Mucosa of rectum (tissue), 2 donors: ENCODE results near the gene CCSER2.

Source experiments
- H3K27ac ChIP-seq, 2 donors: one replicate each; pipeline ENCODE4 v1.7.0; 2013; ENCODE audit warnings: inconsistent platforms in 2 of 2, low read depth in 2 of 2, low read length in 2 of 2
- H3K27me3 ChIP-seq, 2 donors: one replicate each; pipeline ENCODE4 v1.7.0; 2013; ENCODE audit warnings: low read length in 2 of 2; ENCODE audit not compliant: control insufficient read depth in 2 of 2, insufficient read depth in 2 of 2
- H3K36me3 ChIP-seq, 2 donors: one replicate each; pipeline ENCODE4 v1.7.0; 2013; ENCODE audit warnings: low read length in 2 of 2; ENCODE audit not compliant: control insufficient read depth in 2 of 2, insufficient read depth in 2 of 2
- H3K4me1 ChIP-seq, 2 donors: one replicate each; pipeline ENCODE4 v1.7.0; 2013; ENCODE audit warnings: low read length in 2 of 2, mild to moderate bottlenecking in 1 of 2; ENCODE audit not compliant: control insufficient read depth in 2 of 2, insufficient read depth in 2 of 2
- H3K4me3 ChIP-seq, 2 donors: one replicate each; pipeline ENCODE4 v1.7.0; 2013; ENCODE audit warnings: low read length in 2 of 2
- H3K9ac ChIP-seq, 2 donors: one replicate each; pipeline ENCODE4 v1.7.0; 2013; ENCODE audit warnings: low read length in 2 of 2, low read depth in 1 of 2, mild to moderate bottlenecking in 1 of 2
- H3K9me3 ChIP-seq, 2 donors: one replicate each; pipeline ENCODE4 v1.7.0; 2013; ENCODE audit warnings: low read length in 2 of 2; ENCODE audit not compliant: control insufficient read depth in 2 of 2
- donor health status: healthy.
- donor health status: Normal muscosa, but diverticular disease.

Gene CCSER2

DNA sequence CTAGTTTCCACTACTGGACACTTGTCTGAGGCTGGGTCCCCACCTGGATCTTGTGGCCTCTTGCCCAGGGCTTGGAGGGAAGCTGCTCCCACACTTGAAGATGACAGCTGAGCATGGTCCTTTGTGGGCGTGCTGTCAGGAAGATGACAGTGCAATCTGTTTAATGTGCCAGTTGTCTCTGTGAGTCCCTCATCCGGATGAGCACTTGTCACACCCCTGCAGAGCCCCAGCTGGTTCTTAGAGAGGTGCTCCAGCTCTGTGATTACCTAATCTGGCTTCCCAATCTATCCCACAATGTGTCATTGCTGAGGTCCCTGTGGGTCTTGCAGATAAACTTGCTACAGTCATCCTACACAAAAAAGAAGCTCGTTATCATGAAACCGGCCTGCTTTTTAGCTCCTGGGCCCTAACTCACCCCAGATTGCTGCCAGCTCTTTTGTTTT is 34.8 kb upstream of the CCSER2 start:
- Histone ChIP-seq H3K4me1 (no peaks in the 10 kb centered on the region), H3K9me3 (no peaks in the 10 kb centered on the region), H3K36me3 (no peaks in the 10 kb centered on the region), H3K27ac (no peak overlapping the region), H3K9ac (no peak overlapping the region), H3K4me3 (no peak overlapping the region), H3K27me3 (no peaks in the 10 kb centered on the region)

GRCh38 chr10:84294766-84295447 is 33.5 kb upstream of the CCSER2 start:
- Histone ChIP-seq H3K4me1 (no peaks in the 10 kb centered on the region), H3K27ac (no peak overlapping the region), H3K27me3 (no peaks in the 10 kb centered on the region), H3K36me3 (no peaks in the 10 kb centered on the region), H3K4me3 (no peak overlapping the region), H3K9me3 (no peaks in the 10 kb centered on the region), H3K9ac (no peak overlapping the region)

GRCh38 chr10:84296091-84296981 is 32.1 kb upstream of the CCSER2 start:
- Histone ChIP-seq H3K9me3 (no peaks in the 10 kb centered on the region), H3K27me3 (no peaks in the 10 kb centered on the region), H3K4me3 (no peak overlapping the region), H3K4me1 (no peaks in the 10 kb centered on the region), H3K36me3 (no peaks in the 10 kb centered on the region), H3K27ac (no peak overlapping the region), H3K9ac (no peak overlapping the region)

- Histone ChIP-seq H3K9ac (no peak overlapping the region), H3K9me3 (no peaks in the 10 kb centered on the region), H3K27ac (no peak overlapping the region), H3K27me3 (no peaks in the 10 kb centered on the region), H3K4me3 (no peak overlapping the region), H3K4me1 (no peaks in the 10 kb centered on the region), H3K36me3 (no peaks in the 10 kb centered on the region)
Observed at GRCh38 chr10:84298057-84298456, 30.3 kb upstream of the CCSER2 start.

DNA sequence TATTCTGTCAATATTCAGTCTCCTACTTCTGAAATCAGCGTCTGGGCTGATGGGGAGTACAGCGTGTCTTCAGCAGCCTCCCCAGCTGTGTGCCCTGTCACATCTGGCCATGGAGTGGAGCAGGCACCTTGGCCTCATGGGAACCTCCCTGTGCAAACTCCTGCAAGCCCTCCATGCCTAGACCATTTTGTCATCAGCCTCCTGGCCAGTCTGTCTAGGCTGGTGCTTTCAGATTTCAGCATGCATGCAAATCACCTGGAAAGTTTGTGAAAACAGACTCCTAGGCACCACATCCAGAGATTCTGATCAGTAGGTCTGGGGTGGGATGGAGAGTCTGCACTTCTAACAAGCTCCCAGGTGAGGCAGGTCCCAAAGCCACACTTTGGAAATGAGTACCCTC is 26.2 kb upstream of the CCSER2 start:
- H3K4me3 ChIP-seq: no peak overlapping the region
- no peaks in the 10 kb centered on the region for H3K36me3 ChIP-seq
- no peak overlapping the region for H3K27ac ChIP-seq
- H3K27me3 ChIP-seq: no peaks in the 10 kb centered on the region
- no peaks in the 10 kb centered on the region for H3K4me1 ChIP-seq
- no peaks in the 10 kb centered on the region for H3K9me3 ChIP-seq
- no peak overlapping the region for H3K9ac ChIP-seq

DNA sequence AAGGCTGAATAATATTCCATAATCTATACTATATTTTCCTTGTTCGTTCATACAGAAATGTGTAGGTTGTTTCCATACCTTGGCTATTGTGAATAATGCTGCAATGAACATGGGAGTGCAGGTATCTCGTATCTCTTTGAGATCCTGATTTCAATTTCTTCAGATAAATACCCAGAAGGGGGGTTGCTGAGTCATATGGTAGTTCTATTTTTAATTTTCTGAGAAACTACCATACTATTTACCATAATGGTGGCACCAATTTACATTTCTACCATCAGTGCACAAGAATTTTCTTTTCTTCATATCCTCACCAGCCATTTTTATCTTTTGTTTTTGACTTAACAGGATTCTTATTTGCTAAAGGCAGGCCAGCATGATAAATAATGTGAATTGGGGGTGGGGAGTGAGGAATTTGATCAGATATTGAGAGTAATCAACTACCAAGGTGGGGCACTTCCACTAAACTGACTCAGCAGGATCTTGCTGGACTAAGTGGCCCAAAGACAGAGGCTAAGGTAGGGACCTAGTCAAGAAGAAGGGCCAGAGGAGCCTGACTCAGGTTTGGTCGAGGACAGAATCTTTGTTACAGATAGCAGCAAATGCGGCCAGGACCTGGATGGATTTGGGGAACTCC is 21.5 kb upstream of the CCSER2 start:
- no peak overlapping the region for H3K9ac ChIP-seq
- no peak overlapping the region for H3K27ac ChIP-seq
- H3K9me3 ChIP-seq: no peaks in the 10 kb centered on the region
- no peaks in the 10 kb centered on the region for H3K27me3 ChIP-seq
- H3K4me1 ChIP-seq: peaks cover 0 to 7% of the 10 kb centered on the region in 2 donors
- H3K4me3 ChIP-seq: no peak overlapping the region
- H3K36me3 ChIP-seq: no peaks in the 10 kb centered on the region

GRCh38 chr10:84308021-84308420 is 20.4 kb upstream of the CCSER2 start:
- Histone ChIP-seq H3K9ac (no peak overlapping the region), H3K4me1 (peaks cover 0 to 7% of the 10 kb centered on the region in 2 donors), H3K9me3 (no peaks in the 10 kb centered on the region), H3K27me3 (no peaks in the 10 kb centered on the region), H3K27ac (no peak overlapping the region), H3K36me3 (no peaks in the 10 kb centered on the region), H3K4me3 (no peak overlapping the region)

GRCh38 chr10:84308481-84309304 is 19.7 kb upstream of the CCSER2 start:
- Histone ChIP-seq H3K36me3 (no peaks in the 10 kb centered on the region), H3K4me3 (no peak overlapping the region), H3K27me3 (no peaks in the 10 kb centered on the region), H3K9me3 (no peaks in the 10 kb centered on the region), H3K4me1 (peaks cover 0 to 7% of the 10 kb centered on the region in 2 donors), H3K27ac (no peak overlapping the region), H3K9ac (no peak overlapping the region)

DNA sequence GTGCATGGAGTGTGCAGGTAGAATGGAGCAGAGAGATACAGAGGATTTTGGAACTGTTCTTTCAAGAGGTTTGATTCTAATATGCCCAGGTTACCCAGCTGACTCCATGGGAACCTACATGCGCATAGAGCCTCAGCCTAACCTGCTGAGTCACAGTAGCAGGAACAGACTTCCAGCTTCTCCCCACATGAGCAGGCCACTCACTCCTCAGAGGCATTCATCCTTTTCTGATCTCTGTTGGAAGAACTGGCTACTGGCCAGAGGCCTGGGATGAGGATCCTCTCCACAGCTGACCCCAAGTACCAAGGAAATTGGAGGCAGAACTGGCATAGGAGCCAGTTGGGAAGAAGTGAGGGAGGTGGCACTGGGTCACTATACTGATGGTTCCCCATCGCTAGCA is 17.9 kb upstream of the CCSER2 start:
- Histone ChIP-seq H3K27me3 (peaks cover 0 to 2% of the 10 kb centered on the region in 2 donors), H3K27ac (no peak overlapping the region), H3K4me3 (no peak overlapping the region), H3K36me3 (no peaks in the 10 kb centered on the region), H3K9me3 (no peaks in the 10 kb centered on the region), H3K4me1 (peaks cover 0 to 7% of the 10 kb centered on the region in 2 donors), H3K9ac (no peak overlapping the region)
